ENCODE results near the gene TRAF3.

The TRAF3 gene

GRCh38 chr14:102908766-102909455, 131.7 kb downstream of the TRAF3 start:
- no peak for DNase-seq (ENCODE audit: low read depth)

- no peak for DNase-seq (ENCODE audit: low read depth)
Observed at GRCh38 chr14:102909462-102909861, 132.2 kb downstream of the TRAF3 start.

- no peak for DNase-seq (ENCODE audit: low read depth)
Observed at GRCh38 chr14:102909911-102910310, 132.7 kb downstream of the TRAF3 start.

- no peak for DNase-seq (ENCODE audit: low read depth)
Observed at GRCh38 chr14:102910442-102910841, 133.2 kb downstream of the TRAF3 start.

GRCh38 chr14:102911541-102911951, 134.3 kb downstream of the TRAF3 start:
- no peak for DNase-seq (ENCODE audit: low read depth)

GRCh38 chr14:102911991-102912761, 134.9 kb downstream of the TRAF3 start:
- DNase-seq (ENCODE audit: low read depth), result no peak

GRCh38 chr14:102913341-102914211, 136.3 kb downstream of the TRAF3 start:
- no peak for DNase-seq (ENCODE audit: low read depth)

GRCh38 chr14:102914474-102915291, 137.4 kb downstream of the TRAF3 start:
- DNase-seq (ENCODE audit: low read depth), result no peak

GRCh38 chr14:102915292-102916110, 138.3 kb downstream of the TRAF3 start:
- no peak for DNase-seq (ENCODE audit: low read depth)

GRCh38 chr14:102916347-102917055, 139.3 kb downstream of the TRAF3 start:
- no peak for DNase-seq (ENCODE audit: low read depth)

GRCh38 chr14:102917056-102917385, 139.8 kb downstream of the TRAF3 start:
- no peak for DNase-seq (ENCODE audit: low read depth)

- DNase-seq (ENCODE audit: low read depth), result peak; percentile 52
Observed at GRCh38 chr14:102917469-102918211, 140.4 kb downstream of the TRAF3 start.

GRCh38 chr14:102918438-102918837, 141.2 kb downstream of the TRAF3 start:
- no peak for DNase-seq (ENCODE audit: low read depth)

- DNase-seq (ENCODE audit: low read depth), result no peak
Observed at GRCh38 chr14:102920273-102920997, 143.2 kb downstream of the TRAF3 start.

GRCh38 chr14:102920998-102921304, 143.7 kb downstream of the TRAF3 start:
- DNase-seq (ENCODE audit: low read depth), result no peak

- DNase-seq (ENCODE audit: low read depth), result no peak
Observed at GRCh38 chr14:102922490-102923200, 145.4 kb downstream of the TRAF3 start, which contains the start of gene AMN. Gene AMN, plus strand, starts transcription at chr14:102922663. Its CDS starts 26 bp downstream, at chr14:102922689.

- no peak for DNase-seq (ENCODE audit: low read depth)
Observed at GRCh38 chr14:102923201-102923924, 146.1 kb downstream of the TRAF3 start.
